Sigmoid colon (tissue), 4 donors: ENCODE measurements around the gene DDX5.

Experiments used
- CTCF ChIP-seq, 4 experiments: fragments of 450-650 bp in 3 of 4; fragments of 200-600 bp in 1 of 4; IDR thresholded peaks; one replicate each; pipeline ENCODE4 v1.5.1; 2016 to 2019; ENCODE audit warnings: antibody characterized with exemption in 4 of 4, mild to moderate bottlenecking in 3 of 4, moderate library complexity in 2 of 4
- POLR2A ChIP-seq, 2 donors: fragments of 450-650 bp; IDR thresholded peaks; one replicate each; pipeline ENCODE4 v1.6.1; 2016; ENCODE audit warnings: antibody characterized with exemption in 2 of 2, mild to moderate bottlenecking in 2 of 2, moderate library complexity in 2 of 2
- POLR2AphosphoS5 ChIP-seq, 4 donors: sonication (generic); formaldehyde crosslinking; IDR thresholded peaks; one replicate each; pipeline ENCODE4 v1.6.1; 2017; ENCODE audit warnings: antibody characterized with exemption in 4 of 4

- TF ChIP-seq POLR2AphosphoS5 (IDR thresholded peaks at IDR 0.05) = peak in 2 of 4 donors; percentile 4 to 23
- TF ChIP-seq CTCF (IDR thresholded peaks at IDR 0.05) = no peak
- no peak for TF ChIP-seq POLR2A (IDR thresholded peaks at IDR 0.05)
Measured at GRCh38 chr17:64540118-64540776, 34.2 kb upstream of the DDX5 start.
